Naive B cell (primary cell): ENCODE data around the gene WDR36. TPM values are rescaled to one million over a fixed set of nuclear protein-coding genes. Genes with fewer than 3 reads are reported as not detected.

ENCODE experiments used
- ATAC-seq, 2 donors: fragments of 150-1000 bp; cut with Tn5 transposase; 2 replicates each; pipeline ENCODE4 v1.10.0; 2021; ENCODE audit warnings: low read depth in 2 of 2, mild to moderate bottlenecking in 2 of 2, moderate library complexity in 2 of 2
- DNase-seq: peaks from one replicate; pipeline ENCODE4 v3.0.0; 2022
- H3K27ac Mint-ChIP-seq, 6 donors: one replicate each; pipeline ENCODE4 v1.8.0; 2020 to 2022; ENCODE audit warnings: mild to moderate bottlenecking in 6 of 6, mixed read lengths in 6 of 6, moderate library complexity in 5 of 6, inconsistent platforms in 2 of 6
- H3K27me3 Mint-ChIP-seq, 3 donors: one replicate each; pipeline ENCODE4 v1.8.0; 2021 to 2022; ENCODE audit warnings: mixed read lengths in 3 of 3, mild to moderate bottlenecking in 1 of 3
- H3K36me3 Mint-ChIP-seq, 2 donors: one replicate each; pipeline ENCODE4 v1.8.0; 2020 to 2022; ENCODE audit warnings: mixed read lengths in 2 of 2, inconsistent platforms in 1 of 2, mild to moderate bottlenecking in 1 of 2
- H3K4me1 Mint-ChIP-seq, 3 donors: one replicate each; pipeline ENCODE4 v1.8.0; 2020 to 2022; ENCODE audit warnings: mixed read lengths in 3 of 3, inconsistent platforms in 1 of 3, mild to moderate bottlenecking in 1 of 3, moderate library complexity in 1 of 3
- H3K4me3 Mint-ChIP-seq, 8 donors: one replicate each; pipeline ENCODE4 v1.8.0; 2020 to 2022; ENCODE audit warnings: mild to moderate bottlenecking in 8 of 8, mixed read lengths in 8 of 8, moderate library complexity in 8 of 8, inconsistent platforms in 2 of 8
- H3K9me3 Mint-ChIP-seq, 7 donors: one replicate each; pipeline ENCODE4 v1.8.0; 2020 to 2022; ENCODE audit warnings: mixed read lengths in 7 of 7, mild to moderate bottlenecking in 5 of 7, inconsistent platforms in 2 of 7, moderate library complexity in 1 of 7
- polyA plus RNA-seq, 6 donors: library from polyadenylated mRNA; unstranded; fragments of 300-500 nt; fragmentation: Illumina TruSeq; gene quantifications; one replicate each; pipeline ENCODE4 v1.2.3, GENCODE V29; 2021; ENCODE audit warnings: low read depth in 6 of 6

Gene WDR36
- polyA plus RNA-seq, 6 donors from 2014 or later, result 15.5 to 26.5 (median 22.3) TPM

DNA sequence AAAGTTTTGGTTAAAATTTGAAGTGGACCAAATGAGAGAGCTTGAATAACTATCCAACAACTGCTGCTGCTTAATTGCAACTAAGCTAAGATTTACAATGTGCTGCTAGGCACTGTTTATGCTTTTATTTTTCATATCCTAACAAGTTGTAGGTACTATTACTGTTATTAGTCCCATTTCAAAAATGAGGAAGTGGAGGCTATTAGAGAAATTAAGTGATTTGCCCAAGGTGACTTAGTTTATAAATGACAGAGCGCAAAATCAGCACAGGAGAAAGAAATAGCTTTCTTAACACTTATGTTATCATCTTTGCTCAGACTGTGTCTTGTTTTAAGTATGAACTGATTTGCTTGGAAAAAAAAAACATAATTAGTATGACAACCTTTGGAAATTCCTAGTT lies 23.1 kb downstream of the WDR36 start:
- Mint-ChIP-seq H3K4me3 (no peak overlapping the region), H3K36me3 (peaks cover under 1 to 6% of the 10 kb centered on the region in 2 donors), H3K9me3 (no peaks in the 10 kb centered on the region), H3K4me1 (peaks cover 0 to 6% (median 0%) of the 10 kb centered on the region in 3 donors), H3K27me3 (no peaks in the 10 kb centered on the region), H3K27ac (no peak overlapping the region)
- ATAC-seq, result no peak
- no peak for DNase-seq

DNA sequence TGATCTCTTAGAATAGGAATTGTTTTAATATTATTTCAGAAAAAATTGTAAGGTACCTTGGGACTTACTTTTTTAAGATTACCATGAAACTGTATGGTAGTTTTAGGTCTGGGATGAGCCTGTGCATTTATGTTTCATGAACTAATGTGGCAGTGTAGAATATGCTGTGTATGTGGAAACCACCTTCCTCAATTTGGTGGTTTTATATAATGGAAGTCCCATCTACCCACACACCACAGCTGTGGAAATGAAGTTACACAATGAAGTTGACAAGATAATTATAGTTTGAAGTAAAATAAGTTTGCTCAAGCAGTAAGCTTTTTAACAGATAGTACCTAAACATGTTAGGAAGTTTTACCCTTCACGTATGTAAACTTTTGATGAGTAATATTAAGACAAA lies 24.4 kb downstream of the WDR36 start:
- ATAC-seq (no peak), DNase-seq (no peak)
- Mint-ChIP-seq H3K4me3 (no peak overlapping the region), H3K27ac (no peak overlapping the region), H3K27me3 (no peaks in the 10 kb centered on the region), H3K4me1 (peaks cover 0 to 6% (median 0%) of the 10 kb centered on the region in 3 donors), H3K9me3 (no peaks in the 10 kb centered on the region), H3K36me3 (peaks cover 8 to 18% of the 10 kb centered on the region in 2 donors)

DNA sequence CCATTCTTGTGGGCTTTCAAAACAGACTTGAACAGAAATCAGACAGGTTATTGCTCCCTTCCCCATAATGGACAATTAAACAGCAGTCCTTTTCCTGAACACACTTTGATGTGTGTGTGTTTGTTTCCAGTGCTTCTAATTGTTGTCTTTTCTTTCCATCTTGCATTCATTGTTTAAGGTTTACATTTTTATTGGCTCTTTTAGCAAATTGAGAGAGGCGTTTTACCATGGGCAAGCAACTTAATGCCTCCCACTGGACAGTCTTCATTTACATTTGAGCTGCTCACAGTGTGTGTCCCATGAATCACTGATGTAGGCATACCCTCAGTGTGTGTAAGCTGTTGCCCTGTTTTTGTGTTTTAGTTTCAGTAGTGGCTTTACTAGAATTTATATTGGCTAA lies 25.0 kb downstream of the WDR36 start:
- Mint-ChIP-seq H3K27ac (no peak overlapping the region), H3K4me1 (peaks cover 0 to 6% (median 0%) of the 10 kb centered on the region in 3 donors), H3K27me3 (no peaks in the 10 kb centered on the region), H3K36me3 (peaks cover 8 to 19% of the 10 kb centered on the region in 2 donors), H3K9me3 (no peaks in the 10 kb centered on the region), H3K4me3 (no peak overlapping the region)
- ATAC-seq, result no peak
- no peak for DNase-seq

DNA sequence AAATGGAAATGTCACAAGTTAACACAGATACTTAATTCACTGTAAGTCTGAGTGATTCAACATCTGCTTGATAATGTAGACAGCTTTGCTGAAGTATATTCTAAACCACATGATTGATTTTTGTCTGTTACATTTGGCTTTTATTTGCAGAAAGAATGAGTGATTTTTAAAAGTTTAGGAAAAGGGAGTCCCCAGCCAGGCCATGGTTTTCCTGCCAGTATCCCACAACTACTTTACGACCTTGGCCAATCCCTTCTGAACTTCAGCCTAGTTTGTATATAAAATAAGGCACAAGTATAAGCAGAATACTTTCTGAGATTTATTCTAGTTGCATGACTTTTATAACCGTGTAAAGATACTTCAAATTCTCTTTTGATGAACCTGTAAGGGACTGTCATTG lies 27.1 kb downstream of the WDR36 start:
- DNase-seq, result no peak
- peaks cover 0 to 6% (median 0%) of the 10 kb centered on the region in 3 donors for H3K4me1 Mint-ChIP-seq
- H3K27me3 Mint-ChIP-seq, result no peaks in the 10 kb centered on the region
- peak overlapping the region in 1 of 6 donors; percentile 36 for H3K27ac Mint-ChIP-seq
- H3K36me3 Mint-ChIP-seq, result peaks cover 8 to 16% of the 10 kb centered on the region in 2 donors
- ATAC-seq, result no peak
- H3K9me3 Mint-ChIP-seq, result no peaks in the 10 kb centered on the region
- H3K4me3 Mint-ChIP-seq, result no peak overlapping the region

DNA sequence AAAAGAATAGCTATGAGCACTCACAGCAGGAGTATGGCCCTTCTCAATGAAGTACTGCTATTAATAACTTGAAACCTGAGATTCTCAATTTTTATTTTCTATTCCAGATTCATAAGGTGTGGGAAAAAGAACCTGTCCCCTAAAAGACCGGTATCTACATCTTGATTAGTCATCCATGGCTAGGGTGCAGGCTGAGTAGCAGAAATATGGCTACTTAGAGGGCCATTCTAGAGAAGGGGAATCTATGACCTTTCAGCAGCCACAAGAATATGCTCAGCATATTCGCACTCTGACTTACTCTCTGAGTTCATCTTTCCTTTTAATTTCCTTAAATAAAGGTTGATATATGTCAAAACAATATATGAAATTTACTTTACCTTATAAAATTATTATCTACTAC lies 27.7 kb downstream of the WDR36 start:
- peaks cover 8 to 16% of the 10 kb centered on the region in 2 donors for H3K36me3 Mint-ChIP-seq

DNA sequence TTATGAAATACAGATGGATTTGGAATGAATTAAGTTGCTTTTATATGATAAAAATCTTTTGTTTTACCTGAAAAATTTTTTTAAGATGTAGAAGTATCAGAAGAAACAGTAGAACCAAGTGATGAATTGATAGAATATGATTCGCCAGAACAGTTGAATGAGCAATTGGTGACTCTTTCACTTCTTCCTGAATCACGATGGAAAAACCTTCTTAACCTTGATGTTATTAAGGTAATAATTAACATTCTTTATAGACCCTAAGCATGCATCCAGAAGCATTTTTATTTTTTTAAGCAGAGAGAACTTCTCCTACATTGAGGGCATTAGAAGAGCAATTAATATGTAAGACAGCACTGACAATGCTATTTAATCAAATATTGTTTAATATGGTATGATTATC lies 28.8 kb downstream of the WDR36 start:
- ATAC-seq (no peak), DNase-seq (no peak)
- Mint-ChIP-seq H3K36me3 (peaks cover 8 to 16% of the 10 kb centered on the region in 2 donors), H3K4me3 (no peak overlapping the region), H3K9me3 (no peaks in the 10 kb centered on the region), H3K27ac (no peak overlapping the region), H3K4me1 (peaks cover 0 to 6% (median 0%) of the 10 kb centered on the region in 3 donors), H3K27me3 (no peaks in the 10 kb centered on the region)

More for the DNA sequence above, 27.7 kb downstream of the WDR36 start:
- no peaks in the 10 kb centered on the region for H3K27me3 Mint-ChIP-seq
- H3K4me1 Mint-ChIP-seq, result peaks cover 0 to 6% (median 0%) of the 10 kb centered on the region in 3 donors
- H3K27ac Mint-ChIP-seq, result no peak overlapping the region
- H3K4me3 Mint-ChIP-seq, result no peak overlapping the region
- DNase-seq, result no peak
- no peaks in the 10 kb centered on the region for H3K9me3 Mint-ChIP-seq
- ATAC-seq, result no peak

DNA sequence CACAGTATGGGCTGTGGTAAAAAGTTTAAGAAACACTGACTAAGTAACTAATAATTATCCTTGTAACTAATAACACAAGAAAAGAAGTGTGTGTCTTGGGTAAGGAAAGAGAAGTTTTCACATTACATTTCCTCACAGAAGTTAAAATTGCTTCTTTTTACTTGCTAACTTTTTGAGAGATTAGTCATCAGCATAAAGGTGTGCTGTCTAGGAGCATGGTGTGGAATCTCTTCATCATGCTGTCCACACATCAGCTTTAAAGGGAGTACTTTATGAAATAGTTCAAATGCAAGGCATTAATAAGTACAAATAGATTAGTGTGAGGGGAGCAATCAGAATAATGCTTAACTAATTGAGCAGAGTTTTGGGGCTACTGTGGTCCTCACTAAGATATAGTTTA lies 29.8 kb downstream of the WDR36 start:
- no peaks in the 10 kb centered on the region for H3K9me3 Mint-ChIP-seq
- H3K4me1 Mint-ChIP-seq, result peaks cover 0 to 6% (median 0%) of the 10 kb centered on the region in 3 donors
- ATAC-seq (no peak), DNase-seq (no peak)
- H3K27me3 Mint-ChIP-seq, result no peaks in the 10 kb centered on the region
- no peak overlapping the region for H3K4me3 Mint-ChIP-seq
- peaks cover 18 to 25% of the 10 kb centered on the region in 2 donors for H3K36me3 Mint-ChIP-seq
- no peak overlapping the region for H3K27ac Mint-ChIP-seq

DNA sequence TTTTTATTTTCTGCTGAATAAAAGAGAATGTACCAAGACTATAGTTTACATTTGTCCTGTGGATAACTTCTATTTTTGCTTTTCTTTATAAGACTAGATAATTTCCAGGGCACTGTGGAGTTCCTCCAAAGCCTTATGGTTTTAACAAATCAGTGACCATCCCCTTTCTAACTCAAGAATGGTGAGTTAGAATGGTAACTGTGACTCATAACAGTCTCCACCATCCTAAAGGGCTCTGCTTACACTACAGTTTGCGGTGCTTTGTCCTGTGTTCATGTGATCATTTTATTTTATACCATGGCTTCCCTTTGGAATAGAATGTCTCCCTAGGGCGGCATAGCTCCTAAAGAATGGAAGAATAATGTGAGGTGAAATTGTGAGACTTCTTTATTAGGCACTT lies 30.2 kb downstream of the WDR36 start:
- H3K9me3 Mint-ChIP-seq, result no peaks in the 10 kb centered on the region

DNA sequence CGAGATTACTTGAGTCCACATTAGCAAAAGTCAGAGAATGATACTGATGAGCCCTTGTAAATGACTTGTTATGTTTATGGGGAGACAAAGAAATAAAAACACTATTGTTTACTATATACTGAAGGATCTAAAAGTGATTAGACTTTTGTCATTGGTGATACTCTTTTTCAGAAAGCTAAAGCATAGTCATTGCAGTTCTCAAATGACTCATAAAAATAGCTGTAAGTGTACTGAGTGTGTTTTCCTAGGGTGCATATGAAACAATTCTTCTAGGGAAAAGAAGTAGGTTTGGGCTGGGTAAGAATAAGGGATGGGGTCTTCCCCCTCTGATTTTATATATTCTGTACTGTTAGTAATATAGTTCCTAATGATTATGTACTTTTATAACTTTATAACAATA lies 32.6 kb downstream of the WDR36 start:
- Mint-ChIP-seq H3K4me3 (no peak overlapping the region), H3K4me1 (no peaks in the 10 kb centered on the region), H3K27me3 (no peaks in the 10 kb centered on the region), H3K36me3 (peaks cover 24 to 37% of the 10 kb centered on the region in 2 donors), H3K27ac (no peak overlapping the region), H3K9me3 (no peaks in the 10 kb centered on the region)
- no peak for ATAC-seq
- DNase-seq, result no peak

More for the DNA sequence above, 30.2 kb downstream of the WDR36 start:
- Mint-ChIP-seq H3K27ac (peak overlapping the region in 1 of 6 donors; percentile 78), H3K36me3 (peaks cover 23 to 30% of the 10 kb centered on the region in 2 donors), H3K27me3 (no peaks in the 10 kb centered on the region), H3K4me1 (peaks cover 0 to 6% (median 0%) of the 10 kb centered on the region in 3 donors), H3K4me3 (no peak overlapping the region)
- ATAC-seq (no peak), DNase-seq (no peak)

DNA sequence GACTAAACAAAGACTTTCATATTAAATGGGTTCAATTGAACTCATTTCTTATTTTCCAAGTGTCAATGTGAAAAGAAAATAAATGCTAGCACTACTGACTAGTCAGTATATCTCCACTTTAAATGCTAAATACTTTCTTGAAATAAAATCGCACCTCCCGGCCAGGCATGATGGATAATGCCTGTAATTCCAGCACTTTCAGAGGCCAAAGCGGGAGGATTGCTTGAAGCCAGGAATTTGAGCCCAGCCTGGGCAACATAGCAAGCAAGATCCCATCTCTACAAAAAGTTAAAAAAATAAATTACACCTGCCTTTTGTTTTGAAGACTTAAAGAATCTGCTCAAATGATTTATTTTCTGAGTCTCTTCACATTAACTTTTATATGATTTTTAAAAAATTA lies 34.7 kb downstream of the WDR36 start:
- H3K27ac Mint-ChIP-seq, result no peak overlapping the region
- no peaks in the 10 kb centered on the region for H3K27me3 Mint-ChIP-seq
- peaks cover 16 to 21% of the 10 kb centered on the region in 2 donors for H3K36me3 Mint-ChIP-seq

DNA sequence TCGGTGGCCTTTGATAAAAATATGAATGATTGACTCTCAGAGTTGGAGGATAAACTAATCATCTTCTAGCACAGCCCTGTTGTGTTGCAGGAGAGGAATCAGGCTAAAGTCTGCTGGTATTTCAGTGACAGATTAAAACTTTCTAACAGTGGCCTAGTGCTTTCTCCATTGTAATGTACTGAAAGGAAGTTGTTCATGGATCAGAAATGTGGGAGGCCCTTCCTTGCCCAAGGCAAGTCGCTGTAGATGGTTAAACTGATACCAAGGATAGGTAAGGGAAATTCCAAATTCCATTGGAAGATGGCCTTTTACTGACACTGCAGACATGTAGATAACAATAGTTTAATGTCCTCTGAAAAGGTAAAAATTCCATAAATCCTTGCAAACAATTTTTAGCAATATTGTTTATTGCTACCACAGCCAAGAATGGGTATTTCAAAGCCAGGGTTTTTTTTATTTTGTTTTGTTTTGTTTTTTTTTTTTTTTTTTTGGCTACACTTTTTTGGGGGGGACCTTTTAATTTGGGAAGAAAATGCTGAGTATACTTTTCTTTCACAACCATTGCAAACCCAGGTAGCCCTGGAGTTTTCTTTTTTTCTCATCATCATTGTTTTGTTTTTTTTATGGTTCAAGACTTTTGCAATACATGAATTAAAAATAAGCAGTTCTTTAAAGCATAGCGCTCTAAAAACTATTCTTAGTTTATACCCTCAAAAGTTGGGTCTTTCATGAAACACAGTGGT lies 35.5 kb downstream of the WDR36 start:
- Mint-ChIP-seq H3K4me3 (no peak overlapping the region), H3K9me3 (no peaks in the 10 kb centered on the region), H3K4me1 (no peaks in the 10 kb centered on the region), H3K27ac (no peak overlapping the region), H3K36me3 (peaks cover 16 to 21% of the 10 kb centered on the region in 2 donors), H3K27me3 (no peaks in the 10 kb centered on the region)
- DNase-seq (no peak), ATAC-seq (no peak)

More for the DNA sequence above, 34.7 kb downstream of the WDR36 start:
- H3K4me1 Mint-ChIP-seq, result no peaks in the 10 kb centered on the region
- no peak for ATAC-seq
- no peak for DNase-seq
- no peak overlapping the region for H3K4me3 Mint-ChIP-seq
- no peaks in the 10 kb centered on the region for H3K9me3 Mint-ChIP-seq

DNA sequence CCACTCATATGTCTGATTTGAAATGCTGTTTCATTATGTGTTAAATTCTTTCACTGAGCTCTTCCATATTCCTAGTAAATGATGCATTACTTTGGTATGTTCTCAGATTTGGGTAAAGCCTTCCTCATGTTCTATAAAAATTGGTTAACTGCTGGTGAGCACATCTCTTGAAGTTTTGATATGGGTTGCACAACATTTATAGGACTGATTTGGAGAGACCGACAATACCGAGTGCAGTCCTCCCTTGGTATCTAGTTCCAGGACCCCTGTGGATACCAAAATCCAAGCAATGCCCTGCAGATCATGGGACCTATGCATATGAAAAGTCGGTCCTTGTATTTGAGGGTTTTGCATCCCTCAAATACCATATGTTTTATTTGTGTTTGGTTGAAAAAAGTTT lies 37.8 kb downstream of the WDR36 start:
- peak overlapping the region in 1 of 6 donors; percentile 4 for H3K27ac Mint-ChIP-seq

DNA sequence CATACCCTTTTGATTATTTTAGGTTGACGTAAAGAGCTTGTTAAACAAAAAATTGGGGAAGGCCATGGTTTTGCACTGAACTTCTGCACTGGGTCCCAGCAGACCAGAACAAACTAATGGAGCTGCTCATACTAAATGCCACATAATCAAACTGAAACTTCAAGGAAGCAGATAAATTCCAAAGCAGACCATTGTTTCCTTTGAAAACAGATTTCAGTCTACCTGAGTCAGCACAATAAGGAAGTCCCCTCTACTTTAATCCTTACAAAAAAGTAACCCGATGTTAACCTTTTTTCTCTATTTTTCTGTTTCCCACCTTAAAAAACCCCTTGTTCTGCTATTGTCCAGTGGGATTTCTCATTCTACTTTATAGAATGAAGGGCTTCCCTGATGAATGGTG lies 39.2 kb downstream of the WDR36 start:
- H3K4me1 Mint-ChIP-seq, result no peaks in the 10 kb centered on the region
- H3K27ac Mint-ChIP-seq, result no peak overlapping the region
- DNase-seq (no peak), ATAC-seq (no peak)
- H3K4me3 Mint-ChIP-seq, result no peak overlapping the region
- peaks cover 12 to 16% of the 10 kb centered on the region in 2 donors for H3K36me3 Mint-ChIP-seq
- H3K9me3 Mint-ChIP-seq, result no peaks in the 10 kb centered on the region
- H3K27me3 Mint-ChIP-seq, result peaks cover 0 to 16% (median 9%) of the 10 kb centered on the region in 3 donors

More for the DNA sequence above, 37.8 kb downstream of the WDR36 start:
- no peak overlapping the region for H3K4me3 Mint-ChIP-seq
- peaks cover 16 to 21% of the 10 kb centered on the region in 2 donors for H3K36me3 Mint-ChIP-seq
- H3K9me3 Mint-ChIP-seq, result no peaks in the 10 kb centered on the region
- DNase-seq (no peak), ATAC-seq (no peak)
- no peaks in the 10 kb centered on the region for H3K4me1 Mint-ChIP-seq
- peaks cover 0 to 4% (median 3%) of the 10 kb centered on the region in 3 donors for H3K27me3 Mint-ChIP-seq

DNA sequence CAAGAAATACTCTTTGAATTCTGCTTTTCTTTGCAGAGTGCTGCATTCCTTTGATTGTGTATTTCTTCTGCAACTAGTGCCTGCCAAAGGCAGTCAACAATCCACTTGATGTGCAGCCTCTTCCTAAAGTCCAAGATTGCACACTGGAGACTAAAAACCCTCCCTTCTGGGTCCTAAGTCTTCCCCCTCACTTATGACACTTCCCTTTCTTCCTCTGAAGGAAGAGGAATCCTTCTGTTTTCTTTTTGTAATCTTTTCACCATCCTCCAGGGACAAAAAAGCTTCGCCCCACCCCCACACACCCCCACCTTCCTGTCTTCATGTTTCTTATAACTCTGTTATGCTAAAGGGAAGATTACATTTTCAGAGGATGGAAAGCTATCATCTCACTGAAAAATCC lies 39.9 kb downstream of the WDR36 start:
- no peak overlapping the region for H3K4me3 Mint-ChIP-seq
- H3K27ac Mint-ChIP-seq, result peak overlapping the region in 1 of 6 donors; percentile 65
- DNase-seq (no peak), ATAC-seq (no peak)
- no peaks in the 10 kb centered on the region for H3K4me1 Mint-ChIP-seq
- H3K36me3 Mint-ChIP-seq, result peaks cover 4 to 10% of the 10 kb centered on the region in 2 donors
- H3K9me3 Mint-ChIP-seq, result no peaks in the 10 kb centered on the region
- H3K27me3 Mint-ChIP-seq, result peaks cover 0 to 16% (median 9%) of the 10 kb centered on the region in 3 donors
